Measurements from ENCODE around the gene IER3.

Gene IER3

GRCh38 chr6:30749554-30750378 lies 5.4 kb upstream of the IER3 start:
- no peak for DNase-seq (ENCODE audit: low read depth, low spot score)
- peak overlapping the region; percentile 100 for H3K27ac ChIP-seq

DNA sequence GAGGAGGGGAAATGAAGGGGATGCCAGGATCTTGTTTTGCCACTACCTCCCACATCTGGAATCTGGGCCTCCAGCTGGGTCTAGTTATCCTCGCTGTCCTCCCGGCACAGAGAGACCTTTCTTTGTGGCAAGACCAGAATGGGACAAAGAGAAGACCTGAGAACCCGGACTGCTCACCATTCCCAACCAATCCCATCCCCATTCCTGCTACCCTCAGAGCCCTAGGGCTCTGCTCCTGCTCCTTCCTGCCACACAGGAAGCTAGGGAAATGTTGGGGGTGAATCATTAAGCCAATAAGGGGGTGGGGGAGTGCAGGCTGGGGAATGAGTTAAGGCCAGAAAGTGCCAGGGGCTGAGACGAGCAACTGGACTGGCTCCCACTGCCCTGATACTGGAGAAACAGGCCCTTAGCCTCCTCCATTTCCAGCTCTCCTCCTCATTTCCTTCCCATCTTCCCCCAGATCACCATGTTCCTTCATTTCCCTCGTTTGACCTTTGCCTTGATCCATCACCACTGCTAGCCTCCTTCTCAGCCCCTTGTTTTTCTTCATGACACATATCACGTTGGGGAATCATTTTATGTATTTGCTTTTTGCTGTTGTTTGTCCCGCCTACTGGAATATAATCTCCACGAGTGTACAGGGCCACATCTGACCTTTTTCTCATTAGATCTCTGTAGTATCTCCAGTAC lies 4.6 kb upstream of the IER3 start:
- peak overlapping the region; percentile 100 for H3K27ac ChIP-seq
- no peak for DNase-seq (ENCODE audit: low read depth, low spot score)

DNA sequence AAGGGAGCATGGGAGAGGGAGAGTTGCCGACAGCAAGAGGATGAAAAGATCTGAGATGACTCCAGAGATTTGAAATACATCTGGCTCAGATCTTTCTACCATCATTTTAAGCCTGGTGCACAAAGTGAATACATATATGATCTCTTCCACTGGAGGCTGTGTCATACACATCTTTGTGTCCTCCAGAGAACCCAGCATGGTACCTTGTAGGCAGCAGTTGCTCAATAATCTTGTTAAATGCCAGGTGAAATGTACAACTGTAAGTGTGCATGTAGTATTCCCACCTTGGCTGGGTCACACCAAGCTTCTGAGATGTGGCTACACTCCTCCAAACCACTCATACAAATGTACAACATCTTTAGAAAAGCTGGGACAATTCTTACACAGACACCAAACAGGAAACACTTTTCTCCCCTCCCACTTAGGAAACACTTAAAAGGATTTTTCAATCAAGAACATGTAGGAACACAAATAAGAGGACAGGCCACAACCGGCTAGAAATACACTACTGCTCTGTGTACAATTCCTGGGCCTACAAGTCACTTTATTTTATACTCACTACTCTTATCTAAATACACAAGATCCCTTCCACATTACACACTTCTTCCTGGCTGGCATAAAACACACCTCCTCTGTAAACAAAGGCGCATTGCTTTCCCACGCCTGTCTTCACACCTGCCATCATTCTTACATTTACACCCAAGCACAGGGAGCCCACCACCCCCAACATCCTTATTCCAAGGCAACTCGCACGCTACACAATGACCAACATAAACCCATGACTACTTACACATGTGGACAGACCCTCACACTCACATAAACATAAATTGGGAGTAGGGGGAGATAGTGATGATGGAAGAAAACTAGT lies 3.8 kb upstream of the IER3 start:
- peak overlapping the region; percentile 100 for H3K27ac ChIP-seq
- peak; percentile 92 for DNase-seq (ENCODE audit: low read depth, low spot score)

- H3K27ac ChIP-seq, result peak overlapping the region; percentile 100
- DNase-seq (ENCODE audit: low read depth, low spot score), result no peak
These were observed 2.9 kb upstream of the IER3 start for GRCh38 chr6:30747300-30747687.

GRCh38 chr6:30743099-30744053 lies 971 bp downstream of the IER3 start:
- peak overlapping the region; percentile 100 for H3K27ac ChIP-seq
- no peak for DNase-seq (ENCODE audit: low read depth, low spot score)

DNA sequence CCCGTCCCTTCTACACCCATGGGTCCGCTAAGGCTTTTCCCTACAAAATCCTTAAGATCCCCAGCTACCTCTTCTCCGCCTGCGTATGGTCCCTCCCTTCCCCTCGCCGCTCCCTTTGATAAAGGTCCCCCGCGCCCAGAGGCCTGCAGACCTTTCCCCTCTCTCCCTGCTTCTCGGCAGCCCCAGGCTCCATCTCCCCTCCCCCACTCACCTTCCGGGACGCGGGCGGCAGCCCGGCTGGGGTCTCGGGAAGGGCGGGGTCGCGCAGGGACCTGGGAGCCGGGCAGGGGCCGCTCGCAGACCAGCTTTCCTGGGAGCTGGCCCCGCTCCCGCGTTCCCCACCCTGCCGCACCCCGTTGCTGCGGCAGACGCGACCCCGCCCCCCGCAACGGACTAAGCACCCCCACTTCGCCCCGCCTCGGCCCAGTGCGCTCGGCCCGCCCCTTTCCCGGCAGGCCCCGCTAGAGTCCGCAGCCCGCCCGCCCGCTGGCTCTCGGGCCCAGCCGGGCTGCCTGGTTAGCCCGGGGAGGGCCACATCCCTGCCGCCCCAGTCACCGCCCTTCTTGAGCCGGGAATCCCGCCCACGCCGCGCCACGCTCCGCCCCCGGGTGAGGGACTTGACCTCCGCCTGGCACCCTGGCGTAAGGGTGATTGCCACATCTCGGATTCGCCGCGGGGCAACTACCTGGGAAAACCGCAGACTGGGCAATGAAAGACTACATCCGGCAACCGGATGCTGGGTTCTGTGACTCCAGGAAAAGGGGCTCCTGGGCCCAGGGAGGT lies 1.8 kb downstream of the IER3 start, which contains the start of gene FLOT1:
FLOT1 (minus strand) TSS at position 372 of the 783 bp plus-strand sequence. CDS start 498 bp downstream, outside the sequence.
- no peak for DNase-seq (ENCODE audit: low read depth, low spot score)
- H3K27ac ChIP-seq, result peak within 1 kb of the TSS; percentile 100

DNA sequence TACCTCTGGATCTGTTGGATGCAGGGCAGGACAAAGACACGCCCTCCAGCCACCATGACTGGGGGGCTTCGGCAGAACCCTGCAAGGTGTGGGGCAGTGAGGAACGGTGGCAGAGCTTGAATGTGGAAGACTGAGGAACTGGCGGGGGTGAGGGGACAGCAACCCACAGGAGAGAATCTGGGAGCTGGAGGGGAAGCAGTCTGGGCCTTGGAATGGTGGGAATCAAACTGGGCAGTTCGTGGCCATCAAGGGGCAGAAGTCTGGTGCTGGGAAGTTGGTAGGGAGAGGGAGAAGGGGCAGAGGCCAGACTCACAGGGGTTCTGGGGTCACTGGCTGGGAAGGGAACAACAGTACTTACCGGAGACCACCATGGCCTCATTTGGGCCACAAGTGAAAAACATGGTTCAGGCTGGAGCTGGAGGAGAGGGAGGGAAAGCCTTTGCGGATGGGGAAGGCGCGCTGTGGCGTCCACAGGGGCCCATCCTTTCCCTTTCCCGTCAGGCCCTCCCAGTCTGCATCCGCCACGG lies 2.5 kb downstream of the IER3 start:
- DNase-seq (ENCODE audit: low read depth, low spot score), result no peak
- peak overlapping the region; percentile 100 for H3K27ac ChIP-seq

GRCh38 chr6:30741063-30741779 lies 3.1 kb downstream of the IER3 start:
- DNase-seq (ENCODE audit: low read depth, low spot score), result no peak
- H3K27ac ChIP-seq, result peak overlapping the region; percentile 100

- no peak for DNase-seq (ENCODE audit: low read depth, low spot score)
- peak overlapping the region; percentile 100 for H3K27ac ChIP-seq
These were observed 3.8 kb downstream of the IER3 start for GRCh38 chr6:30740540-30740870.

- H3K27ac ChIP-seq, result no peak overlapping the region
- DNase-seq (ENCODE audit: low read depth, low spot score), result no peak
These were observed 5.8 kb downstream of the IER3 start for GRCh38 chr6:30738532-30738931.

- no peak for DNase-seq (ENCODE audit: low read depth, low spot score)
- H3K27ac ChIP-seq, result no peak overlapping the region
These were observed 8.6 kb downstream of the IER3 start for GRCh38 chr6:30735668-30736314.

DNA sequence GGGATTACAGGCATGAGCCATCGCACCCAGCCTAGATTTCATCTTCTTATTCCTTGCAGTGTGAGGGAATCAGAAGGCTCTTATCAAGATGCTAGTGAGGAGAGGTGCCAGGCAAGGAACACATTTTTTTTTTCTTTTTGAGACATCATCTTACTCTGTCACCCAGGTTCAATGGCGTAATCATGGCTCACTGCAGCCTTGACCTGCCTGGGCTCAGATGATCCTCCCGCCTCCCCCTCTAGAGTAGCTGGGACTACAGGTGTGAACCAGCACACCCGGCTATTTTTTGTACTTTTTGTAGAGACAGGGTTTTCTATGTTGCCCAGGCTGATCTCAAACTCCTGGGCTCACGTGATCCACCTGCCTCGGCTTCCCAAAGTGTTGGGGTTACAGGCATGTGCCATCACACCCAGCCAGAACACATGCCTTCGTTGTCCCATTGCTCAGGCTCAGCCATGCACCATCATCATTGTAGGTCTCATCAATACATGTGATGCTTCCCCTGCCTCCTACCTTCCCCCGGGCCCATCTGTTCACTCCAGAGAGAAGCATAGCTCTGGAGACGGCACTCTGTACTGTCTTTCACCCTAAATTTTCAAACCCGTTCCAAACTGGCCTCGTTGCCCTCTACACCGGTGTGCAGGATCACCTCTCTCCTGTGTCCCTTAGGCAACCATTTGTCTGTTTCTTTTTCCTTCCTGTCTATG lies 12.0 kb downstream of the IER3 start:
- no peak overlapping the region for H3K27ac ChIP-seq
- DNase-seq (ENCODE audit: low read depth, low spot score), result no peak

DNA sequence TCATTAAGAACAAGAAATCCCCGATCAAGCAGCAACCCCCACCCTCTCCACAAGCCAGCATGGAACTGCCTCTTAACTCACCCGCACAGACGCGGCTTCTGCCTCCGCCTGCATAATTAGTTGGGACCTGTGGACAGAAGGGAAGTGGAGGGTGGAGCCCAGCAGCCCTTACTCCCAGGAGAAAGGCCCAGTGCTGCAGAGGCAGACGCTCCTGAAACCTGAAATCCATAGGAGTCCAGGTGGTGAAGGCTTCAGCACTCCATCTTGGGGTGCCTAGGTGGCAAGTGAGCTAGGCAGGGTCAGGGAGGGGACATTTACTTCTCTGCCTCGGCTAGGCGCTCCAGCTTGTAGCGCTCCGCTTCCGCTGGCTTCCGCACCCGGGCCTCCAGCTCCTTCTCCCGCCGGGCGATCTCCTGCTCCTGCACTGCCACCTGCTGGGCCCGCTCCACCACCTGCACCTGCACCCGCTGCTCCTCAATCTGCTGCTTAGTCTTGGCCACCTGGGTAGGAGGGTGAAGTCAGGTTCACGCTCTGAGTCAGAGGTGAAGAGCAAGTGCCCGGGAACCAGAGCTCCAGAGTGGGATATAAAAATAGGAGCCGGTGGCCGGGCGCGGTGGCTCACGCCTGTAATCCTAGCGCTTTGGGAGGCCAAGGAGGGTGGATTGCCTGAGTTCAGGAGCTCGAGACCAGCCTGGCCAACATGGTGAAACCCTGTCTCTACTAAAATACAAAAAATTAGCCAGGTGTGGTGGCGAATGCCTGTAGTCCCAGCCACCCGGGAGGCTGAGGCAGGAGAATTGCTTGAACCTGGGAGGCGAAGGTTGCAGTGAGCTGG lies 13.5 kb downstream of the IER3 start:
- H3K27ac ChIP-seq, result no peak overlapping the region
- peak; percentile 63 for DNase-seq (ENCODE audit: low read depth, low spot score)

- H3K27ac ChIP-seq, result peak overlapping the region; percentile 95
- DNase-seq (ENCODE audit: low read depth, low spot score), result no peak
These were observed 16.3 kb downstream of the IER3 start for GRCh38 chr6:30727920-30728553.
